HG03378 (cell line): ENCODE results near the gene SLC8A1.

Source experiments
- ATAC-seq: cut with Tn5 transposase; IDR thresholded peaks from one replicate; pipeline ENCODE4 v1.9.1; 2021; ENCODE audit warnings: mild to moderate bottlenecking, moderate library complexity; ENCODE audit not compliant: unreplicated experiment

Gene SLC8A1

GRCh38 chr2:40394031-40394430 is 57.9 kb downstream of the SLC8A1 start:
- ATAC-seq, result no peak

- ATAC-seq, result no peak
These were observed 63.7 kb downstream of the SLC8A1 start for GRCh38 chr2:40388161-40388560.

DNA sequence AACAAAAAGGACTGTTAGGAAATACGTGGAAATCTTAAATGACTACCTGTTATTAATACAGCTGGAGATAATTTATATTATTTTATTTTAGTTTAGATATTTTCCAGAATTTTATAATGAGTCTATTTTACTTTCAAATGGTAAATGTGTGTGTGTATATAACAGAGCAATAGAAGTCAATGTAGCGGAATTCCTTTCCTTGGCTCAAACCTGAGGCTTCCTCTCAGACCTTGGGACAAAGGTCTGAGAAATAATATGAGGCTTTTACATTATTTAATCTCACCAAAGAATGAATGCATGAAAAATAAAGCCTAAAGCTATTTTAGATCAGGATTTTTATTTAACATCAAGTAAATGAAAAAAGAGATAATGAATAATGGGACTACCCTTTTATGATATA is 65.7 kb downstream of the SLC8A1 start:
- ATAC-seq, result no peak

DNA sequence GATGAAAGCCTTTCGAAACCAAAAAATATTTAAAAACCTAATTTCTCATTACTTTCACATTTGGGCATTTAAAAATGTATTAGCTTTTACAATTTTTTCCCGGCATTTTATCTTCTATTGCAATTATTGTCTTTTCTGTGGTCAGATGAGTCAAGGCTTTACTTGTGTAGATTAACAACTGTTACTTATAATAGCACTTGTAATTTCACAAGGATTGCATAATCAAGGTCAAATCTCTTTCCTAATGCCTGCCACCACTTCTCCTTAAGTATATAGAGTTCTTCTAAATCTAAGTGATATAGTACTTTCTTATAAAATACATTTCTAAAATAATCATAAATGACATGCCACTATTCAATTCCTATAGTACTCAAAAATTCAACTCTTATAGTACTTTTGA is 67.2 kb downstream of the SLC8A1 start:
- ATAC-seq, result no peak

- no peak for ATAC-seq
These were observed 67.7 kb downstream of the SLC8A1 start for GRCh38 chr2:40384233-40384632.

GRCh38 chr2:40380721-40381120 is 71.2 kb downstream of the SLC8A1 start:
- no peak for ATAC-seq

GRCh38 chr2:40380041-40380440 is 71.8 kb downstream of the SLC8A1 start:
- no peak for ATAC-seq

DNA sequence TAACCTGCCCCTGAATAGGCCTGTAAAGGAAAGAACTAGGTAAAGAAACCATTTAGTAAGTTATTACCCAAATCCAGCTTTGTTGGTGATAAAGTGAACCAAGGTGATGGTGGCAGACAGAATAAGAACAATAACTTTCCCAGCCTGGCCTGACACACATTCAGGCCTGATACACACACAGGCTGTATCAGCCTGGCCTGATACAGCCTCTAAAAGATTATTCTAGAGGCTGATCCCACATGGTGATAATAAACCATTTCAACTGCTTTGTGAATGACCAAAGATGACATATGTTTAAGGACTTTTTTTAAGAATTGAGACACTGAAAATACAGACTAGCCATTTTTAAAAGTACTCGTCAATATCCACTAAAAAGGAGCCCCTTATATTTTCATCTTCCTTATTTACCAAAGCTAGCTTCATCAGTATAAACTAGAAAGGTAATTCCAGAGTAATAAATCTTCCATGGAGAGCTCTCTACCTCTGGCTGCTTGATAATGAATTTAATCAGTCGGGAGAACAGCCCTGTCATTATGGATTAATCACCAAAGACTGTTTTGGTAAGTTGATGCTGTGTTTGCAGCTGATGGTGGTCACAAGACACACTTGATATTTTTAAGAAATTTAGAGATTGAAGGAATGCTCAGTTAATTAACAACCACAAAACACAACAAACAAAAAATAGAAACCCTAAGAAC is 77.2 kb downstream of the SLC8A1 start:
- ATAC-seq, result no peak

- no peak for ATAC-seq
These were observed 78.8 kb downstream of the SLC8A1 start for GRCh38 chr2:40373111-40373510.

GRCh38 chr2:40372283-40372985 is 79.5 kb downstream of the SLC8A1 start:
- no peak for ATAC-seq

GRCh38 chr2:40371525-40372282 is 80.2 kb downstream of the SLC8A1 start:
- no peak for ATAC-seq

GRCh38 chr2:40370007-40370395 is 81.9 kb downstream of the SLC8A1 start:
- no peak for ATAC-seq

GRCh38 chr2:40369267-40370006 is 82.5 kb downstream of the SLC8A1 start:
- no peak for ATAC-seq

- no peak for ATAC-seq
These were observed 84.2 kb downstream of the SLC8A1 start for GRCh38 chr2:40367652-40368051.

DNA sequence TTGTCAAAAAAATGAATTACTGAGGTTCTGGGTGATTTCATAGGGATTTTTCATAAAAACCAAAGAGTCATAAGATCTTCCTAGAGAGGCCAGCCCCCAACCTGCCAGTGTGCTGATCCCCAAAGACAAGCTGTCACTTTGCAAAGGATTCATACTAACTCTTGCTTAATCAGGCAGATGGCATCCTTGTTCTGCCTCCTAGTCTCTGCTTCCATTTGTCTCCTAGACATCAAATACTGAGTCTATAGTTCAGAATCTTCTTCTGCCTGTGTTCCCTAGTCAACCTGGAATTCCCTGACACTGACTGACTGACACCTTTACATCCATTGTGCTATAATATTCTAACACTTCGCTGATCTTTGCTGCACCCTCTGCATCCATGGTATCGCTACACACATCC is 84.9 kb downstream of the SLC8A1 start:
- ATAC-seq, result no peak

GRCh38 chr2:40364151-40364874 is 87.6 kb downstream of the SLC8A1 start:
- no peak for ATAC-seq

GRCh38 chr2:40363631-40364030 is 88.3 kb downstream of the SLC8A1 start:
- ATAC-seq, result no peak

GRCh38 chr2:40363231-40363630 is 88.7 kb downstream of the SLC8A1 start:
- no peak for ATAC-seq

GRCh38 chr2:40361478-40361877 is 90.4 kb downstream of the SLC8A1 start:
- no peak for ATAC-seq

DNA sequence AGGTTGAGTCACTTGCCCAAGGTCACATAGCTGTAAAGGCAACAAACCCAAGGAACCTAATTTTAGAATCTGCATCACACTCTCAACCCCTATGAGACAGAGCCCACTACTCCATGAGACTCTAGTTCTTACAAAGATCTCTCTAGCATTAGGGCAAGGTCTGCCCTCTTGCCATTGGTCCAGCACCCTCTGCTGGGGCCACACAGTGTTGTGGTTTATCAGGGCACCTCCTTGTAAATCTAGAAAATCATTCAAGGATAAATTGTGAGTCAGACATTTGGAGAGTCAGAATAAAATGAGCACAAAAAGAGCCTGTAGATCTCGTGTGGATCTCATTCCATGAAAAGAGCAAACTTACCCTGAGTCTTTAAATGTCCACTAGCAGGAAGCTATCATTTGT is 91.2 kb downstream of the SLC8A1 start:
- ATAC-seq, result no peak

DNA sequence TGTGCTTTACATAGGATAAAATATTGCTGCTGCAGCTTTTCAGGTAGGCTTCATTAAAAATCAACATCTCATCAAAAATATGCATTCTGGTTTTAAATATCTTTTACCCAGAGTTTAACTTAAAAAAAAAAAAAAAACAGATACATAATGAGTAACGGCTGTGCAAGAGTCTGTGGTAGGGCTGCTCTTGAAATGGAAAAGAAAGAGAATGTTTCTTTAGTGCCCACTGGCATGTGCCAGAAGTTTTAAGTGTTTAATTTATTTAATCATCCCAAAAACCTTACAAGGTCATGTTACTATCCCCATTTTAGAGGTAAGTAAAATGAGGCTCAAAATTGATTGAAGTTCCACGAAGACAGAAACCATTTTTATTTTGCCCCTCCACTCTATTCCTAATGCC is 92.1 kb downstream of the SLC8A1 start:
- ATAC-seq, result no peak
